ENCODE measurements around the gene SDK1. TPM values are rescaled to one million over a fixed set of nuclear protein-coding genes. Genes with fewer than 3 reads are reported as not detected.

SDK1 gene
- total RNA-seq, 6 experiments from 2014 or later = not detected

DNA sequence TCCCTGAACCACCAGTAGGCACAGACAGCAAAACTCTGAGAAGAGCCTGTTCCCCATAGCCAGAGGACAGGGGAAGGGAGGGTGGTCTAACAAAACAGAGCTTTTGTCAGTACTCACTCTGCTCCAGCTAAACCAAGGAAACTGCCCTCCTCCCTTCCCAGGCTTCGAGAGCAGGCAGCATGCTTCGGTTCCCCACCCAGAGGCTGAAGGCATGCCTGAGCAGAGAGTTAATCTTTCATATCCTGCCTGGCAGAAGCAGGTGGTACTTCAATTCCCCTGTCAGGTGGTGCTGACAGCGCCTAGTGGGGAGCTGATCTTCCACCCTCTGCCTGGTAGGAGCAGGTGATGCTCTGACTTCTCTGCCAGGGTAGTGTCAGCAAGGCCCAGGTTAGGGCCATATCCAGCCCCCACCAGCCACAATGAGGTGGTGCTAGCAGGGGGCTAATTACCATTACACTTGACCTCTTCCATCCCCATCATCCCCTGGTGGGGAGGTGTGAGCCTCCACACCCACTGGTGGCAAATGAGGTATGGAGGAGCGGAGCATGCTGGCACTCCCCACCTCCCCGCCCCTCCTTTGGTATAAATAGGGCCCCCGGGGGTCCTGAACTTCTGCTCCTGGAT, 35.1 kb downstream of the SDK1 start:
- no peak for DNase-seq
- no peaks in the 10 kb centered on the region; the same call in 1 of the 2 replicates for H3K27me3 Mint-ChIP-seq (ENCODE audit: insufficient read depth)
- no peak overlapping the region for H3K4me3 Mint-ChIP-seq
- H3K9me3 Mint-ChIP-seq = peaks cover 71% of the 10 kb centered on the region
- TF ChIP-seq, protein P1, sequence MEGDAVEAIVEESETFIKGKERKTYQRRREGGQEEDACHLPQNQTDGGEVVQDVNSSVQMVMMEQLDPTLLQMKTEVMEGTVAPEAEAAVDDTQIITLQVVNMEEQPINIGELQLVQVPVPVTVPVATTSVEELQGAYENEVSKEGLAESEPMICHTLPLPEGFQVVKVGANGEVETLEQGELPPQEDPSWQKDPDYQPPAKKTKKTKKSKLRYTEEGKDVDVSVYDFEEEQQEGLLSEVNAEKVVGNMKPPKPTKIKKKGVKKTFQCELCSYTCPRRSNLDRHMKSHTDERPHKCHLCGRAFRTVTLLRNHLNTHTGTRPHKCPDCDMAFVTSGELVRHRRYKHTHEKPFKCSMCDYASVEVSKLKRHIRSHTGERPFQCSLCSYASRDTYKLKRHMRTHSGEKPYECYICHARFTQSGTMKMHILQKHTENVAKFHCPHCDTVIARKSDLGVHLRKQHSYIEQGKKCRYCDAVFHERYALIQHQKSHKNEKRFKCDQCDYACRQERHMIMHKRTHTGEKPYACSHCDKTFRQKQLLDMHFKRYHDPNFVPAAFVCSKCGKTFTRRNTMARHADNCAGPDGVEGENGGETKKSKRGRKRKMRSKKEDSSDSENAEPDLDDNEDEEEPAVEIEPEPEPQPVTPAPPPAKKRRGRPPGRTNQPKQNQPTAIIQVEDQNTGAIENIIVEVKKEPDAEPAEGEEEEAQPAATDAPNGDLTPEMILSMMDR (IDR thresholded peaks at IDR 0.05) = no peak
- H3K36me3 Mint-ChIP-seq (ENCODE audit: low read depth) = 0 out of 2 replicates have a peak, but pooled peaks cover 4% of the 10 kb centered on the region
- H3K4me1 Mint-ChIP-seq (ENCODE audit: low read depth) = no peaks in the 10 kb centered on the region
- no peak overlapping the region for H3K27ac Mint-ChIP-seq

DNA sequence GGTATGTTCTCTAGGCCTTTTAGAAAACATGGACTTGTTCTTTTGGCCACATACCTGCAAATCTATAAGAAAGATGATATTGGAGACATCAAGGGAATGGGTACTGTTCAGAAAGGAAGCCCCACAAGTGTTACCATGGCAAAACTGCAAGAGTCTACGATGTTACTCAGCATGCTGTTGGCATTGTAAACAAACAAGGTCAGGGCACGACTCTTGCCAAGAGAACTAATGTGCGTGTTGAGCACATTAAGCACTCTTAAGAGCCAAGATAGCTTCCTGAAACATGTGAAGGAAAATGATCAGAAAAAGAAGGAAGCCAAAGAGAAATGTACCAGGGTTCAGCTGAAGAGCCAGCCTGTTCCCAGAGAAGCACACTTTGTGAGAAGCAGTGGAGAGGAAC, 37.1 kb downstream of the SDK1 start:
- TF ChIP-seq, protein P1 (IDR thresholded peaks at IDR 0.05) = no peak
- H3K36me3 Mint-ChIP-seq (ENCODE audit: low read depth) = 0 out of 2 replicates have a peak, but pooled peaks cover 4% of the 10 kb centered on the region
- no peak overlapping the region for H3K4me3 Mint-ChIP-seq
- H3K9me3 Mint-ChIP-seq = peaks cover 68% of the 10 kb centered on the region
- H3K27ac Mint-ChIP-seq = no peak overlapping the region
- no peak for DNase-seq
- H3K4me1 Mint-ChIP-seq (ENCODE audit: low read depth) = no peaks in the 10 kb centered on the region
- H3K27me3 Mint-ChIP-seq (ENCODE audit: insufficient read depth) = no peaks in the 10 kb centered on the region; the same call in 1 of the 2 replicates

DNA sequence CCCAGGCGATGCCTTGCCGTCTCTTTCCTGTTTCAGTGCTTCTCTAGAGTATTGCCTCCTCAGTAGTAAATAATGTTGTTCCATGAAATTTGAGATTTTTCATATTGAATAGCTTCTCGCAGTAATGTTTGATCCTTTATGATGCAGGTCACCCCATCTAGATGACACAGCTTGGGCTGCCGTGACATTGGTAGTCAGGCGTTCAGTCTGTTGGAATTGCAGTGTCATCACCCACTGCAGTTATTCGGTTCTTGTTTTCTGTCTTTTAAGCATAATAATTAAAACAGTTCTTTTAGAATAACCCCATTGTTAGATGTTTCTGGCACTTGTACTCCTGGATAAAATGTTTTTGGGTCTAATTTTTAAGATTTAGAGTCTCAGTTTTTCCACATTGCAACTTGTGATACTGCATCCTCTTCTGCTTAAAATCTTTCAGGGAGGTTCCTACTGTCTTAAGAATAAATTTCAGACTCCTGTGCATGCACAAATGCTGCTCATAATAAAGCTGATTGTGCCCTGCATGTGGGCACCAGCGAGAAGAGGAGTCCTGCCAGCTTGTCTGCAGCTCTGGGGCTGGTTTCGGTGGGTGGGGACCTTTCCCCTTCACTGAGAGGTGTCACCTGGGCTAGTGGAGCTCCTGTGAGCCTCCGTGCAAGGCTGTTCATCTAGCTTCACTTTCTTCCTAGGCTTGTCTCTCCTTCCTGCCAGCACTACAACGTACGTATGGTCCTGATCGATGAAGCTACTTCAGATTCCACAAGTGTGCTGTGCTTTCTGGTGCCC, 44.8 kb downstream of the SDK1 start:
- TF ChIP-seq, protein P1 (IDR thresholded peaks at IDR 0.05) = no peak
- Mint-ChIP-seq H3K27ac (no peak overlapping the region), H3K36me3 (ENCODE audit: low read depth) (no peaks in the 10 kb centered on the region), H3K4me1 (ENCODE audit: low read depth) (no peaks in the 10 kb centered on the region), H3K4me3 (no peak overlapping the region), H3K27me3 (ENCODE audit: insufficient read depth) (peaks cover 2% of the 10 kb centered on the region; the same call in 1 of the 2 replicates), H3K9me3 (peaks cover 25% of the 10 kb centered on the region)
- DNase-seq = no peak

DNA sequence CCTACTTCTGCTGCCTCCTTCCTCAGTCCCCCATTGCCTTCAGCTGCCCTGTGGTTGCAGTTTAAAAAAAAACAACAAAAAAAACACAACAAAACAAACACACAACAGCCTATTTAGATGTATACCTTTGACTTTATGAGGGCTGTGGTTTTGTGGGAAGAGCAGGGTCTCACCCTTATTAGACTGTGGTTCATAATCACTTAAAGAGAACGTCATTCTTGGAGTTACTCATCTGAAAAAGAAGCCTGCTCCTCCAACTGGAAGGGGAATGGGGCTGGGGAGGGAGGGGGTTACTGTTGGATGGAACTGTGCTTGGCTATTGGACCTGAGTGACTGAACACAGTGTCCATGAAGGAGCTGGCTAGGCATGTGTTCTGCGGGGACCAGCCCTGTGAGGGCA, 48.1 kb downstream of the SDK1 start:
- Mint-ChIP-seq H3K27me3 (ENCODE audit: insufficient read depth) (peaks cover 2% of the 10 kb centered on the region; the same call in 1 of the 2 replicates), H3K4me3 (no peak overlapping the region)
- no peak for DNase-seq

DNA sequence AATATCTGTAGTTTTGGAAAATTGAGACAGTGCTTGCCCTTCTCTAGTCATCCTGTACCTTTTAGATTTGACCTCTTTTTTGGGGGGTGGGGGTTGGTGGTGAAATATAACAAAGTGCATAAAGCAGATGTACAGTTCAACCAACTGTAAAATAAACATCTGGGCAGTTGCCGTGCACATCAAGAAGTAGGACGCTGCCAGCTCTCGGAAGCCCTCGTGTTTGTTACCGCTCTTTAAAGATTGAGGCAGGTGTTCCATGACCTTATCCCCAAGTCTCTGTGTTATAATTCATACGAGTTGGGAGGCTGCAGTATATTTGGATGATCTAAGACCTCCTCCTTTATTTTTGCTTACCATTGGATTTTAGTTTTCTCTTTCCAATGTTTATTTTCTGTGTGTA, 55.1 kb downstream of the SDK1 start:
- Mint-ChIP-seq H3K27me3 (ENCODE audit: insufficient read depth) (no peaks in the 10 kb centered on the region), H3K36me3 (ENCODE audit: low read depth) (peaks cover 5% of the 10 kb centered on the region), H3K9me3 (peaks cover 43% of the 10 kb centered on the region), H3K4me3 (no peak overlapping the region), H3K4me1 (ENCODE audit: low read depth) (no peaks in the 10 kb centered on the region), H3K27ac (no peak overlapping the region)
- TF ChIP-seq, protein P1 (IDR thresholded peaks at IDR 0.05) = no peak
- no peak for DNase-seq

More for the DNA sequence above, 48.1 kb downstream of the SDK1 start:
- H3K4me1 Mint-ChIP-seq (ENCODE audit: low read depth) = no peaks in the 10 kb centered on the region
- no peak overlapping the region for H3K27ac Mint-ChIP-seq
- H3K9me3 Mint-ChIP-seq = peaks cover 24% of the 10 kb centered on the region
- no peaks in the 10 kb centered on the region for H3K36me3 Mint-ChIP-seq (ENCODE audit: low read depth)
- TF ChIP-seq, protein P1 (IDR thresholded peaks at IDR 0.05) = no peak
